NCI-H748 treated with DMSO at 0.1 percent for 48 hours (cell line): ENCODE data around the gene SYNPO2L.
"Not testable (repeated sequence)": the region's sequence is repeated elsewhere in the genome, so short reads cannot be mapped to it uniquely, and the experiment has no call there.

Experiments used
- DNase-seq: peaks from one replicate; lab custom pipeline; 2025; lab: John Stamatoyannopoulos, UW

SYNPO2L gene

DNA sequence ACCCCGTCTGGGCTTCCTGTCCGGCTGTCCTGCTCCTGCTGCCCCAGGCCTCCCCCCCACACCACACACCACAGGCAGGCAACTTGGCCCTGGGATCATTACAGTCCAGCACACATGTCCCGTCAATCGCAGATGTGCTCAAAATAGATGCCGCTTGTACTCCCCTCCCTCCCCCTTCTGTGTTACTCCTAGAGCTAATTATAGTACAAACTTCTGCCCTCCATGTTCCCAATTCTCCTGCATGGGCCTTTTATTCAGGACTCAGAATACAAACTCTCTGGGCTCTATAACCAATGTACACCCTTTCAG is at the start of gene SYNPO2L:
TSS of gene SYNPO2L (minus strand) at position 40 of the 309 bp plus-strand sequence. CDS start 107 bp downstream, outside the sequence.
- DNase-seq, result no peak

DNA sequence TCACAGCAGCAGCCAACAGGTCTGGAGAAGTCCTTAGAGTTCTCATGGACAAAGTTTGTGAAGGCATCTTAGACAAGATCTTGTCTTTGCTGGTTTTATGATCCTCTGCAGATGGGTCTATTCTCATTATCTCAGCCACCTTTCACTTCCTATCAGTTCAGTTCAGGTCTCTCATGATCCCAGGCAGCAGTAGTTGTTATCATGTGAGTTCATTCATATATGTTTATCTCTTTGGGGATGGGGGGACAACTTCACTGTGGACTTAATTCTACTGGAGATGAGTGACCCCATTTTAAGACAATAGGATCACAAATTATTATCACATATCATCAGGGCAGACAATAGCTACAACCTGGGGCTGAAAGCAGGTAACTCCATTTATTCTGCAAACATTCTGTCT is 48.1 kb upstream of the SYNPO2L start:
- not testable (repeated sequence) for DNase-seq

DNA sequence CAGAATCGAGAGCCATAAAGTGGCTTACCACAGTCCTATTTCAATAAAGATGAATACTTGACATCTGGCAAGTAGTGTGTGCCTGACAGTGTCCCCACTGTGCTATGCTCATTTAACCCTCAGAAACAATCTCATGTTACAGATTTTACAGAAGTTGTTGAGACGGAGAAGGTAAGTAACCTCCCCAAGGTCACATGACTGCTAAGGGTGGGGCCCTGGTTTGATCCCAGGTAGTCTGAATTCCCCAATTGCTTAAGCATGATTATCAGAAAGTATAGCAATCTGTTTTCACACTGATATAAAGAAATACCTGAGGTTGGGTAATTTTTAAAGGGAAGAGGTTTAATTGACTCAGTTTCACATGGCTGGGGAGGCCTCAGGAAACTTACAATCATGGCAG is 43.0 kb upstream of the SYNPO2L start:
- DNase-seq, result not testable (repeated sequence)

DNA sequence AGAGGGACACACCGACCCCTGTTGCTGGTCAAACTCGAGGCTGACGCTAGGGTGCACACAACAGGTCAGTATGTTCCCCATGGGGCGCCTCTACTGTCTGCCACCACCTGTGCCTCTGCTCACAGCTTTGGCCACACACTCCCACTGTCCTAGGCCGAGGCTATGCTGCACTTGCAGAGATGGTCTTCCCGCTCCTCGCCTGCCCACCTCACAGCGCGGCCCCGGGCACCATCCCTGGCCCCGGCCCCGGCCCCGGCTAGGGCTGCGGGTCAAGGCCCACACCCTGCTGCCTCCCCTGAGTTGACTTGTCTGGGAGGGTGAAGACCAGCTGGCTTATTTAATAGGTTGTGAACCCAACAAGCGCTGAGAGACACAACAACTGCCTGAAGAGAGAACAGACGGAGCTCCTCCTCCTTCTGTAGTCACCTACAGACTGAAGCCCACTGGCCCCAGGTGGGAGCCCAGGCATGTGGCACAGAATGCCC is 41.9 kb upstream of the SYNPO2L start, which contains the start of gene AGAP5:
TSS of gene AGAP5 (minus strand) at position 435 of the 485 bp plus-strand sequence. CDS start at position 81, 354 bp downstream.
- DNase-seq, result not testable (repeated sequence)

GRCh38 chr10:73695302-73695701 is 39.5 kb upstream of the SYNPO2L start:
- not testable (repeated sequence) for DNase-seq

GRCh38 chr10:73690755-73691154 is 34.9 kb upstream of the SYNPO2L start:
- DNase-seq, result not testable (repeated sequence)

GRCh38 chr10:73689596-73689995 is 33.8 kb upstream of the SYNPO2L start:
- not testable (repeated sequence) for DNase-seq

DNA sequence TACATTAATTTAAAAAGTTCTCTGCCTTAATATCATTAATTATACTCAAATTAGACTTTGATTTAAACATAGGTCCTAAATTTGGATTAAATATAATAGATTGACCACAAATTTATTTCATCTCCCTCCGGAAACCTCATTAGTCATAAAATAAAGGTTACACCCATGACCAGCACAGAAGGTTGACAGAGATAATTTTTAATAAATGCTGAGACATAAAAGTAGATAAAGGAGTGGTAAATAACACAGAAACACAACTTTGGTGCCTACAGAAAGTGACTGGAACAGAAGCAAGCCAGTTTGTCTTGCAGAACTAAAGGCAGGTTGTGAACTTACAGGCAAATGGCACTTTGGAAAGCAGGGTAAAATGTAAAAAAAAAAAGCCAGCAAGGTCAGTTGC is 31.8 kb upstream of the SYNPO2L start:
- not testable (repeated sequence) for DNase-seq

DNA sequence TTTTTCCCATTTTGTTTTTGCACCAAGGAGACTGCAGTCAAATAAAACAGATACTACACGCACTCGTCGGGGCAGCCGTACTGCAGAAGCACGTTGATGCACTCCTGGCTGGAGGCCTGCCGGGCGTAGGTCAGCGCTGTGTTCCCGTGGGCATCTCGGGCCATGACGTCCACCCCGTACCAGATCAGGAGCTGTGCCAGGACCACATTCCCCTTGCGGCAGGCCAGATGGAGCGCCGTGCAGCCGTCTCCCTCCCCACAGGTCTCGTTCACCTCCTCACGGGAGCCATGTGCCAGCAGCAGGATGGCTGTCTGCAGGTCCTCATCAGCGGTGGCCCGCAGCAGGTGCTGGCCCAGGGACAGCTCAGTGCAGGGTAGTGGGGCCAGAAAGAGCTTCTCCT is 18.7 kb upstream of the SYNPO2L start:
- not testable (repeated sequence) for DNase-seq

DNA sequence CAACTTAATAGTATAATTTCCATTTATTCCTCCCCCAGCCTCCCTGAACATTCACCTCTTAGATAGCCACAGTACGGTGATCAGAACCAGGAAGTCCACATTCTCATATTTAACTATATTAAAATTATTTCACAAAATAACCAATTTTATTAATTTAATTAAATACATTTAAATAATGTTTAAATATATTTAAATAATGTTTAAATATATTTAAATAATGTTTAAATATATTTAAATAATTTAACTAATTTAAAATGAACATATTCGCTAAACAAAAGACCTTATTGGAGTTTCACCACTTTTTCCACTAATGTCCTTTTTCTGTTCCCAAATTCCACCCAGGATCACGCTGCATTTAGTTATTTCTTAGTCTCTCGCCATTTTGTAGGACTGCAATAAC is 12.5 kb upstream of the SYNPO2L start:
- not testable (repeated sequence) for DNase-seq

GRCh38 chr10:73666153-73666809 is 10.5 kb upstream of the SYNPO2L start:
- DNase-seq, result not testable (repeated sequence)

DNA sequence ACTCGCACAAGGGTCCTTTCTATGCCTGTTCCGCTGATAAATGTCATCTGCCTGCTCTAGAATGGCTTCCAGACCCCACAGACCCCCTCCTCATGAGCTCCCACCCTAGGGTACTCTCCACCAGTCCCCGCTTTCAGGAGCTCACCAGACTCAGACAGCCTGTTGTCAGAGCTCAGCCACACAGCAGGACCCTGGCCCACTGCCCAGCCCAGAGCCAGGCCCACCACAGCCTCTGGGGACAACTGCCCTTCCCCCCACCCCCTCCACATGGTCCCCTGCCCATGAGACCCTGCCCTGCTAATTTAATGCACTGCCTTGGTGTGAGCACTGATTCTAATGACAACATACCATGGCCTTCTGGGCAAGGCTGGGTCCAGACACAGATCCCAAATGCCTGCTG is 9.8 kb upstream of the SYNPO2L start:
- DNase-seq, result not testable (repeated sequence)

DNA sequence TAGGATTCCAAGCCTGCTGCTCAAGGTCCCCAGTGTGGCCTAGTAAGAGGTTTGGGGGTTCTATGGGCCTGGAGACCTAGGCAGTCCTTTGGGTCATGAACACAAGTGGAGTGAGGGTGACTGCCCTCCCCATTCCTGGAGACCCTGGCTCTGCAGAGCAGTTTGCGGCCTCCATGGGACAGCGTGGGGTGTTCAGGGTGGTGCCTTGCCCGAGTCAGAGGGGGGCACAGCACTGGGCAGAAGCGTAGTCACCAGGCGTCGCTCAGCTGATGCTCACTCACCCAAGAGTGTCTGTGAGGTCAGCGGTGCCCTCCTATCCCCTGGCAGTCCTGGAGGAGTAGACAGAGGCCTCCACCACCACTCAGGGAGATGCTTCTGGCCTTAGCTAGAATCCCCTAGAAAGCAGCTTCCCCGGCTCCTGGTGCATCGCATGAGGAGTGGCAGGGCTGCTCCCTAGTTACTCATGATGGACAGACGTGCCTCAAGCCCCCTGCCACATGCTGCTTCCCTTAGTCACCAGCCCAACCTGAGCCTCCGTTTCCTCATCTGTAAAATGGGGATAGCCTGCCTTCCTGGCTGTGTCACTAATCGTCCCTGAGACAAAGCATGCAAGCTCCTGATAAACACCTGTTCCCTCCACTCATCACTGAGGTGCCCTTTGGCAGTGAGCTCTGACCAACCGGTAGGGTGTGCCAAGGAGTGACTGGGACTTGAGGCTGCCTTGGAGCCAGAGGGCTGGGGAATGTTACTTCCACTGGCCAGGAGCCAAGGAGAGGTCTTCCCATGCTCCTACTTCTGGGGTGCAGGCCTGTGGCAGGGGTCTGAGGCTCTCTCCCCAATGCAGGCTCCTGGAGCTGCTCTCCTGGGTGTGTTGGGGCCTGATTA is 8.6 kb upstream of the SYNPO2L start:
- DNase-seq, result not testable (repeated sequence)

DNA sequence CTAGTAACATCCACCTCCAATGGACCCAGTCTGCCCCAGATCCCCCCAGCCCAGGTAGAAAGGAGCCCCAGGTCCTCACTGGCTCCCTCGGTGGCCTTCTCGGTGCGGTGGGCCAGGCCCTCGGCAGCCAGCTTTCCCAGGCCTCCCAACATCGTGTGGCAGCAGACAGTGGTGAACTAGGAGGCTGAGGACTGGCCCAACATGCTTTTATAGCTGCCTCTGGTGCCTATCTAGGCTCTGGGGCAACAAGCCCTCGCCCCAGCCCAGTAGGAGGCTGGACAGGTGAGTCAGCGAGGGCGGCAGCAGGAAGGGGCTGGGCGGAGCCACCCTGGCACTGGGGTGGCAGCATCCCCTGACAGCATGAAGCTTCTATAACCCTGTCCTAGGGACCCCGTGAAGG is 7.8 kb upstream of the SYNPO2L start:
- DNase-seq, result not testable (repeated sequence)

GRCh38 chr10:73662705-73663104 is 6.9 kb upstream of the SYNPO2L start:
- DNase-seq, result not testable (repeated sequence)

DNA sequence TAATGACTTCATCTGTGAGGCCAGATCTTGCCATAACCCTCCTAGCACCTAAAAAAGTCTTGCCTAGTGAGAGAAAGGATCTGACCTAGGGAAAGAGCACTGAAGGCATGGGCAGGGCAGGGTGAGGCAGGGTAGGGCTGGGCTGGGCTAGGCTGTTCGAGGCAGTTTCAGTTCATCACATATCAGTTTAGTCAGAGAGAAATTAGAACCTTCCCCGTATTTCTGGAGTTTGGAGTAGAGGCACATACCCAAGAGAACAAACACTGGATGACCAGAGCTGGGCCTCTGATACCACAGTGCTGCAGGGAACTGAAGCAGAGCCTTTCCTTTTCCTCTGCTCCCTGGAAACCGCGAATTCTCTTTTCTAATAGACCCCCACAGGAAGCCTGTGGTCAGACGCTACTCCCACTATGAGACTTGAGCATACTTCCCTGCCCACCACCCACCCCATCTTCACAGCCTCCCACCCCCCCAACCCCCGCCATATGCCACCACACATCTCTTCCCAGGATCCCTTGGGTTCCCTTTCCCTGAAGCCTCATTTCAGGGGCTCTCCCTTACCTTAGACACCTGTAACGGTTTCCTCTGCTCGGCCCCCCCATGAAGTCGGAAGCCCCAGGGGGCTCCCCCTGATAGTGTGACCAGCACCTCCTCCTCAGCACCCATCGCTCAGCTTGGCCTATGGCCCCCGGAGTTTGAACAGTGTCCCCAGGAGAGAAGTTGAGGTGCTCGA is 406 bp downstream of the SYNPO2L start:
- DNase-seq, result no peak

DNA sequence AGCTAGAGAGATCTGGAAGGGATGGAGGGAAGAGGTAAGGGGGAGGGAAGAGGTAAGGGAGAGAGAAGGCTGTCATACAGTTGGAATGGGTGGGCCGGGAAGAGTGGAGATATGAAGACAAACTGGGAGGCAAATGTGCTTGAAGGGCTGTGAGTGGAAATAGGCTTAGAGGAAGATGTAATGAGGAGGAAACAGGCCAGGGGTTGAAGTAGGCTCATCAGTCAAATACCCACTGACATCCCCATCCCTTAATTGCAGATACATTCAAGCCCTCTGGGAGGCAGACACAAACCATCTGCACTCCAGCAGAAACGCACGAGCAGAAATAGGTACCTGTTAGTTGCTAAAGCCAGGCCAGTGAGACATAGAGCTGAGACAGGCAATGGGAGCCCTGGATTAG is 2.1 kb downstream of the SYNPO2L start:
- DNase-seq, result no peak

GRCh38 chr10:73653195-73653594 is 2.6 kb downstream of the SYNPO2L start:
- no peak for DNase-seq

GRCh38 chr10:73650537-73651331 is 5.1 kb downstream of the SYNPO2L start:
- DNase-seq, result no peak

DNA sequence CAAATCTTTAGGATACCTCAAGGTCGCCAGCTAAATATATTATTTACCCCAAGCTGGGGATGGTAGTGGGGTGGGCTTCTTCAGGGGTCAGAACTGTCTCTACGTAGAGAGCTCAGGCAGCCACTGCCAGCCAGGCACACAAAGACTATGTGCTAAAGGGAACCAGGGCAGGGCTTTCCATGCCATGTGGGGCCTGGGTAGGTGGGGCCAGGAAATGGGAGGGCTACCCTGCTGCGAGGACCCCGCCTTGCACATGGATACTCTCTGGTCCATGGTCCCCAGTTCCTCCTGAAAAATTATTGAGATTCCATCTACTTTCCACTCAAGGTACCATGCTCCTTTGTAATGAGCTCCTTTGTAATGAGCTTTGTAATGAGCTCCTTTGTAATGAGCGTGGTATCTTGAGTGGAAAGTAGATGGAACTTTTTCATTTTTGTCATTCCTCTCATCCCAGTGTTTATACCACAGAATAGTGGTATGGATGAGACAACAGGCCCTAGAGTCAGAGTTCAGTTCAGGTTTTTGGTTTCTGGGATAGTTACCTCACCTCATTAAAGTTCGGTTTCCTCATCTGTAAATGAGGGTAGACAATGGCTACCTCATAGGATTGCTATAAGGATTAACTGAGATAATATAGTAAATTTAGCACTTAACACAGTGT is 5.8 kb downstream of the SYNPO2L start:
- no peak for DNase-seq
